ENCODE data around the gene CHCHD3. TPM values are rescaled to one million over a fixed set of nuclear protein-coding genes. Genes with fewer than 3 reads are reported as not detected.

The CHCHD3 gene
- total RNA-seq, 4 donors from 2014 or later = 54.0 to 88.6 (median 61.3) TPM

- no peak for ATAC-seq
- TF ChIP-seq EP300 (IDR thresholded peaks at IDR 0.05) (no peak), POLR2A (IDR thresholded peaks at IDR 0.05) (no peak), POLR2AphosphoS5 (IDR thresholded peaks at IDR 0.05) (no peak), CTCF (IDR thresholded peaks at IDR 0.05) (no peak)
Measured at GRCh38 chr7:132810561-132810960, 271.3 kb downstream of the CHCHD3 start.

GRCh38 chr7:132806834-132807233 lies 275.1 kb downstream of the CHCHD3 start:
- H3K4me1 ChIP-seq = no peaks in the 10 kb centered on the region
- H3K27ac ChIP-seq = no peak overlapping the region
- no peak overlapping the region for H3K4me3 ChIP-seq
- H3K27me3 ChIP-seq = no peaks in the 10 kb centered on the region
- 86 to 91% methylated on average over 3 to 4 of the region's 4 CpGs for WGBS, 2 donors (ENCODE audit: low coverage in 1 of 2)
- no peak for TF ChIP-seq POLR2A (IDR thresholded peaks at IDR 0.05)
- no peak for TF ChIP-seq EP300 (IDR thresholded peaks at IDR 0.05)
- TF ChIP-seq POLR2AphosphoS5 (IDR thresholded peaks at IDR 0.05) = no peak
- TF ChIP-seq CTCF (IDR thresholded peaks at IDR 0.05) = no peak
- H3K9me3 ChIP-seq = no peaks in the 10 kb centered on the region
- no peak for ATAC-seq
- no peaks in the 10 kb centered on the region for H3K36me3 ChIP-seq

More at GRCh38 chr7:132810561-132810960, 271.3 kb downstream of the CHCHD3 start:
- WGBS, 2 donors (ENCODE audit: low coverage in 1 of 2) = 92 to 97% methylated on average over 2 of the region's 2 CpGs
- H3K27me3 ChIP-seq = no peaks in the 10 kb centered on the region
- no peaks in the 10 kb centered on the region for H3K36me3 ChIP-seq
- no peaks in the 10 kb centered on the region for H3K9me3 ChIP-seq
- peaks cover 0 to 7% (median 2%) of the 10 kb centered on the region in 3 donors for H3K4me1 ChIP-seq
- no peak overlapping the region for H3K27ac ChIP-seq
- no peak overlapping the region for H3K4me3 ChIP-seq

- 87 to 100% methylated on average over 1 to 5 of the region's 5 CpGs for WGBS, 2 donors (ENCODE audit: low coverage in 1 of 2)
- no peaks in the 10 kb centered on the region for H3K36me3 ChIP-seq
- peaks cover 0 to 4% (median 0%) of the 10 kb centered on the region in 3 donors for H3K4me1 ChIP-seq
- no peak overlapping the region for H3K27ac ChIP-seq
- ATAC-seq = no peak
- TF ChIP-seq POLR2A (IDR thresholded peaks at IDR 0.05) (no peak), POLR2AphosphoS5 (IDR thresholded peaks at IDR 0.05) (no peak), EP300 (IDR thresholded peaks at IDR 0.05) (no peak), CTCF (IDR thresholded peaks at IDR 0.05) (no peak)
- H3K9me3 ChIP-seq = no peaks in the 10 kb centered on the region
- H3K4me3 ChIP-seq = no peak overlapping the region
- no peaks in the 10 kb centered on the region for H3K27me3 ChIP-seq
Measured at GRCh38 chr7:132805766-132806165, 276.1 kb downstream of the CHCHD3 start.

- WGBS, 2 donors (ENCODE audit: low coverage in 1 of 2) = 78 to 80% methylated on average over 6 to 7 of the region's 7 CpGs
- Histone ChIP-seq H3K36me3 (no peaks in the 10 kb centered on the region), H3K27me3 (no peaks in the 10 kb centered on the region), H3K4me3 (no peak overlapping the region), H3K4me1 (peaks cover 0 to 4% (median 0%) of the 10 kb centered on the region in 3 donors), H3K9me3 (no peaks in the 10 kb centered on the region), H3K27ac (no peak overlapping the region)
- ATAC-seq = no peak
- TF ChIP-seq CTCF (IDR thresholded peaks at IDR 0.05) = no peak
- no peak for TF ChIP-seq POLR2A (IDR thresholded peaks at IDR 0.05)
- no peak for TF ChIP-seq POLR2AphosphoS5 (IDR thresholded peaks at IDR 0.05)
- TF ChIP-seq EP300 (IDR thresholded peaks at IDR 0.05) = no peak
Measured at GRCh38 chr7:132804849-132805485, 276.9 kb downstream of the CHCHD3 start.

GRCh38 chr7:132800522-132800921 lies 281.4 kb downstream of the CHCHD3 start:
- Histone ChIP-seq H3K27me3 (no peaks in the 10 kb centered on the region), H3K4me3 (no peak overlapping the region), H3K4me1 (peaks cover 0 to 4% (median 0%) of the 10 kb centered on the region in 3 donors), H3K9me3 (no peaks in the 10 kb centered on the region), H3K36me3 (peaks cover 0 to 5% of the 10 kb centered on the region in 2 donors), H3K27ac (no peak overlapping the region)
- no peak for ATAC-seq
- TF ChIP-seq CTCF (IDR thresholded peaks at IDR 0.05) (no peak), POLR2AphosphoS5 (IDR thresholded peaks at IDR 0.05) (no peak), POLR2A (IDR thresholded peaks at IDR 0.05) (no peak), EP300 (IDR thresholded peaks at IDR 0.05) (no peak)
- WGBS, 2 donors (ENCODE audit: low coverage in 1 of 2) = 91 to 92% methylated on average over 1 of the region's 1 CpG
